Colonic mucosa (tissue), 4 donors: Measurements from ENCODE around the gene SORCS3. TPM values are rescaled to one million over a fixed set of nuclear protein-coding genes. Genes with fewer than 3 reads are reported as not detected.

Experiments used
- DNase-seq: peaks from one replicate; pipeline ENCODE4 v3.0.0-alpha.2; 2020
- H3K27ac ChIP-seq: fragments of 200-600 bp; one replicate; pipeline ENCODE4 v1.8.0; 2021
- H3K27me3 ChIP-seq: fragments of 200-600 bp; one replicate; pipeline ENCODE4 v1.8.0; 2021
- H3K36me3 ChIP-seq: fragments of 200-600 bp; one replicate; pipeline ENCODE4 v1.8.0; 2021
- H3K4me1 ChIP-seq: fragments of 200-600 bp; one replicate; pipeline ENCODE4 v1.8.0; 2021; ENCODE audit warnings: mild to moderate bottlenecking
- H3K4me3 ChIP-seq: fragments of 200-600 bp; one replicate; pipeline ENCODE4 v1.8.0; 2021
- H3K9ac ChIP-seq, 2 donors: one replicate each; pipeline ENCODE4 v1.7.0; 2013; ENCODE audit warnings: control low read depth in 2 of 2, low read depth in 2 of 2, low read length in 2 of 2
- H3K9me3 ChIP-seq: fragments of 200-600 bp; one replicate; pipeline ENCODE4 v1.8.0; 2021
- CTCF ChIP-seq: fragments of 200-600 bp; IDR thresholded peaks from one replicate; pipeline ENCODE4 v1.8.0; 2022; ENCODE audit warnings: antibody characterized with exemption, mild to moderate bottlenecking
- intact Hi-C: fragments of 100-400 bp; cut with DNase I; formaldehyde crosslinking; loops from one replicate; pipeline ENCODE4 v1.14.1; 2022
- total RNA-seq, 2 donors: library from RNA; stranded (reverse); fragmentation: NEBNext Ultra II Directional in 1 of 2; extraction: Animal tissue kit (Norgen Biotek cat#: 25700) in 1 of 2; gene quantifications; one replicate each; pipeline ENCODE4 v1.2.1, GENCODE V29; 2021
- donor health status: healthy.
- donor health status: DM: no; HTN: no; CAD: no.
- donor health status: DM: no; HTN: no; CAD: no.

Gene SORCS3
- under 1 TPM in 1 of 2 donors, not detected in 1; 0.08 TPM for total RNA-seq

DNA sequence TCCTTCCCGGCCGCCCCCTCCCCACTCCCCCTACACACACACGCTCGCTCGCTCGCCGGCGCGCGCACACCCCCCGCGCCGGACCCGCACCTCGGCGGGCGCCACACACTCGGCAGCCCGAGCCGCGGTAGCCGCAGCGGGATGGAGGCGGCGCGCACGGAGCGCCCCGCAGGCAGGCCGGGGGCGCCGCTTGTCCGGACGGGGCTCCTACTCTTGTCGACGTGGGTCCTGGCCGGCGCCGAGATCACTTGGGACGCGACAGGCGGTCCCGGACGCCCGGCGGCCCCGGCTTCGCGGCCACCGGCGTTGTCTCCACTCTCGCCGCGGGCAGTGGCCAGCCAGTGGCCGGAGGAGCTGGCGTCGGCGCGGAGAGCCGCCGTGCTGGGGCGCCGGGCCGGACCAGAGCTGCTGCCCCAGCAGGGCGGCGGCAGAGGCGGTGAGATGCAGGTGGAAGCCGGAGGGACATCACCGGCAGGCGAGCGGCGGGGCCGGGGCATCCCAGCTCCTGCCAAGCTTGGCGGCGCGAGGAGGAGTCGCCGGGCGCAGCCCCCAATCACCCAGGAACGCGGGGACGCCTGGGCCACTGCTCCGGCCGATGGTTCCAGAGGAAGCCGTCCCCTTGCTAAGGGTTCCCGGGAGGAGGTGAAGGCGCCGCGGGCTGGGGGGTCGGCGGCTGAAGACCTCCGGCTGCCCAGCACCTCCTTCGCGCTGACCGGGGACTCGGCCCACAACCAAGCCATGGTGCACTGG is at the start of gene SORCS3:
Gene SORCS3, plus strand, starts transcription at position 104 of the 750 bp plus-strand sequence.
- no peak for TF ChIP-seq CTCF
- intact Hi-C loops: no loop called here
- DNase-seq: no peak
- no peak within 1 kb of the TSS for H3K9ac ChIP-seq
- H3K36me3 ChIP-seq: no peaks in the 10 kb centered on the region
- no peaks in the 10 kb centered on the region for H3K9me3 ChIP-seq
- H3K27ac ChIP-seq: no peak within 1 kb of the TSS
- peaks cover 36% of the 10 kb centered on the region for H3K27me3 ChIP-seq
- H3K4me3 ChIP-seq: no peak within 1 kb of the TSS
- H3K4me1 ChIP-seq: no peaks in the 10 kb centered on the region

- no peak for DNase-seq
- Histone ChIP-seq H3K36me3 (no peaks in the 10 kb centered on the region), H3K4me3 (no peak overlapping the region), H3K27me3 (no peaks in the 10 kb centered on the region), H3K9me3 (no peaks in the 10 kb centered on the region), H3K4me1 (no peaks in the 10 kb centered on the region), H3K27ac (no peak overlapping the region), H3K9ac (no peak overlapping the region)
- intact Hi-C loops: no loop called here
- no peak for TF ChIP-seq CTCF
These were observed 49.6 kb upstream of the SORCS3 start for GRCh38 chr10:104591441-104591840.

GRCh38 chr10:104601166-104601565 is 39.9 kb upstream of the SORCS3 start:
- H3K4me3 ChIP-seq: no peak overlapping the region

DNA sequence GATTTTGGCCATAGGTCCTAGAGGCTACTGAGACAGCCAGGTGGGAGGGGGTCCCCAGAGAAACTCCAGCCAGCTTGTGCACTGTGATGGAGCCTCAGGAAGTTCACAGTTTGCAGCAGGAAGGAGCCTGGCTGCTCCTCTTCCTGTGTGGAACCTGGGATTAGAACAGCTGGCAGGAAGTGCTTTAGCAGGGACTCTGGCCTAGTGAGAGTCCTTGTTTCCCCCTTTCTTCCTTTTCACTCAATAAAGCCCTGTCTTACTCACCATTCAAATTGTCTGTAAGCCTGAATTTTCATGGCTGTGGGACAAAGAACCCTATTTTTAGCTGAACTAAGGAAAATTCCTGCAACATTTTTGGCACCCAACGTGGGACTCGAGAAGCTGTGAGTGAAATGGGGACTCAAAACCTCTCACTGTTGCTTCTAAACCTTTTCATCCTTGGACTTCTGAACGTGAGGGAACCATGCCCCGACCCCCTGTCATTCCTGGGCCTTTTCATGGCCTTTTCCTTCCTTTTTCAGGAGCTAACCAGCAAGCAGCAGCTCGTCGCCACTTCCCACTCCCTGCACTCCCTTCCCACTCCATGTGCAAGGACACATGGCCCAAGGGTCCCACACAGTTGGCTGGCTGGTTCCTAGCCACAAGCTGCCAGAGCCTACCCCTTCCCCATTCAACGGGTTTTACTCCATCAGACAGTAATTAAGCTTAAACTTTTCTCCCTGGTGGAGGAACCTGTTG is 32.8 kb upstream of the SORCS3 start:
- DNase-seq: no peak
- Histone ChIP-seq H3K9me3 (no peaks in the 10 kb centered on the region), H3K36me3 (no peaks in the 10 kb centered on the region), H3K4me3 (no peak overlapping the region), H3K4me1 (no peaks in the 10 kb centered on the region), H3K9ac (no peak overlapping the region), H3K27me3 (no peaks in the 10 kb centered on the region), H3K27ac (no peak overlapping the region)
- no peak for TF ChIP-seq CTCF
- intact Hi-C loops: no loop called here

More at GRCh38 chr10:104601166-104601565, 39.9 kb upstream of the SORCS3 start:
- H3K36me3 ChIP-seq: no peaks in the 10 kb centered on the region
- TF ChIP-seq CTCF: no peak
- H3K27me3 ChIP-seq: no peaks in the 10 kb centered on the region
- H3K9me3 ChIP-seq: no peaks in the 10 kb centered on the region
- intact Hi-C loops: no loop called here
- no peak overlapping the region for H3K9ac ChIP-seq
- no peak for DNase-seq
- no peaks in the 10 kb centered on the region for H3K4me1 ChIP-seq
- H3K27ac ChIP-seq: no peak overlapping the region

DNA sequence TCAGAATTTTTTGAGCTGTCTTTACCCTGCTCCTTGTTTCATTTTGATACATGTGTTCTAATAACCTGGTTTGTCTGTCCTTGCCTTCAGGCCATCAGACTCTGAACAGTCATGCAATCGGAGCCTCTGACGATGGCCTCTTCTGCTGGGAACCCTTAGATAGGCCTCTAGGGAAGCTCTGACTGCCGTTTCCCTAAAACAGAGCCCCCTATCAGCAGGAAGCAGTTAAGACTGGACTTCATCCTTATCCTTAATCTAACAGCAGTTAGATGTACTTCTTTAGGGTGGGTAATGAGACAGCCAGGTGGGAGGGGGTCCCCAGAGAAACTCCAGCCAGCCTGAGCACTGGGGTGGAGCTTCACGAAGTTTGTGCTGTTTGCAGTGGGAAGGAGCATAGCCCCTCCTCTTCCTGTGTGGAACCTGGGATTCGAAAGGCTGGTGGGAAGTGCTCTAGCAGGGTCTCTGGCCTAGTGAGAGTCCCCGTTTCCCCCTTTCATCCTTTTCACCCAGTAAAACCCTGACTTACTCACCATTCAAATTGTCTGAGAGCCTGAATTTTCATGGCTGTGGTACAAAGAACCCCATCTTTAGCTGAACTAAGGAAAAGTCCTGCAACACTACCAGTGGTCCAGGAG is 28.4 kb upstream of the SORCS3 start:
- H3K36me3 ChIP-seq: no peaks in the 10 kb centered on the region
- no peak overlapping the region for H3K4me3 ChIP-seq
- H3K9ac ChIP-seq: no peak overlapping the region
- no peak for DNase-seq
- no peaks in the 10 kb centered on the region for H3K27me3 ChIP-seq
- intact Hi-C loops: no loop called here
- no peaks in the 10 kb centered on the region for H3K9me3 ChIP-seq
- no peak overlapping the region for H3K27ac ChIP-seq
- no peak for TF ChIP-seq CTCF
- H3K4me1 ChIP-seq: no peaks in the 10 kb centered on the region
